Neural crest cell (in vitro differentiated cells): ENCODE measurements around the gene ERC2. TPM values are rescaled to one million over a fixed set of nuclear protein-coding genes. Genes with fewer than 3 reads are reported as not detected.

Source experiments
- DNase-seq: peaks from one replicate; pipeline ENCODE4 v3.0.0; 2021; ENCODE audit warnings: low read depth, mixed read lengths, low spot score
- H3K27ac Mint-ChIP-seq: one replicate; pipeline ENCODE4 v1.8.0; 2021; ENCODE audit warnings: mild to moderate bottlenecking, mixed read lengths; ENCODE audit not compliant: unreplicated experiment
- H3K27me3 Mint-ChIP-seq: 2 replicates; pipeline ENCODE4 v1.8.0; 2021; ENCODE audit warnings: low read depth, mild to moderate bottlenecking, mixed read lengths
- H3K36me3 Mint-ChIP-seq: 2 replicates; pipeline ENCODE4 v1.8.0; 2021; ENCODE audit warnings: low read depth, mild to moderate bottlenecking, mixed read lengths
- H3K4me1 Mint-ChIP-seq: 2 replicates; pipeline ENCODE4 v1.8.0; 2021; ENCODE audit warnings: mixed read lengths
- H3K4me3 Mint-ChIP-seq: one replicate; pipeline ENCODE4 v1.8.0; 2021; ENCODE audit warnings: mild to moderate bottlenecking, mixed read lengths
- H3K9me3 Mint-ChIP-seq: 2 replicates; pipeline ENCODE4 v1.8.0; 2021; ENCODE audit warnings: mixed read lengths
- total RNA-seq: library from RNA; stranded (reverse); gene quantifications from 2 replicates; pipeline ENCODE4 v1.2.1, GENCODE V29; 2021
- TF ChIP-seq, protein P1 (sequence below): fragments of 200-600 bp; sonication (generic); conservative IDR thresholded peaks from 2 replicates; pipeline ENCODE4 v1.5.0; 2021; ENCODE audit warnings: antibody characterized with exemption, mild to moderate bottlenecking

ERC2 gene
- total RNA-seq, 1 donor from 2014 or later: 13.5 TPM

GRCh38 chr3:55687526-55687925 lies 780.7 kb downstream of the ERC2 start:
- H3K4me3 Mint-ChIP-seq: no peak overlapping the region
- H3K9me3 Mint-ChIP-seq: no peaks in the 10 kb centered on the region
- TF ChIP-seq, protein P1, sequence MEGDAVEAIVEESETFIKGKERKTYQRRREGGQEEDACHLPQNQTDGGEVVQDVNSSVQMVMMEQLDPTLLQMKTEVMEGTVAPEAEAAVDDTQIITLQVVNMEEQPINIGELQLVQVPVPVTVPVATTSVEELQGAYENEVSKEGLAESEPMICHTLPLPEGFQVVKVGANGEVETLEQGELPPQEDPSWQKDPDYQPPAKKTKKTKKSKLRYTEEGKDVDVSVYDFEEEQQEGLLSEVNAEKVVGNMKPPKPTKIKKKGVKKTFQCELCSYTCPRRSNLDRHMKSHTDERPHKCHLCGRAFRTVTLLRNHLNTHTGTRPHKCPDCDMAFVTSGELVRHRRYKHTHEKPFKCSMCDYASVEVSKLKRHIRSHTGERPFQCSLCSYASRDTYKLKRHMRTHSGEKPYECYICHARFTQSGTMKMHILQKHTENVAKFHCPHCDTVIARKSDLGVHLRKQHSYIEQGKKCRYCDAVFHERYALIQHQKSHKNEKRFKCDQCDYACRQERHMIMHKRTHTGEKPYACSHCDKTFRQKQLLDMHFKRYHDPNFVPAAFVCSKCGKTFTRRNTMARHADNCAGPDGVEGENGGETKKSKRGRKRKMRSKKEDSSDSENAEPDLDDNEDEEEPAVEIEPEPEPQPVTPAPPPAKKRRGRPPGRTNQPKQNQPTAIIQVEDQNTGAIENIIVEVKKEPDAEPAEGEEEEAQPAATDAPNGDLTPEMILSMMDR: no peak
- H3K36me3 Mint-ChIP-seq: no peaks in the 10 kb centered on the region
- peaks cover 6% of the 10 kb centered on the region for H3K27me3 Mint-ChIP-seq
- H3K27ac Mint-ChIP-seq: no peak overlapping the region
- no peak for DNase-seq
- peaks cover 47% of the 10 kb centered on the region for H3K4me1 Mint-ChIP-seq

- TF ChIP-seq, protein P1: no peak
- DNase-seq: no peak
- Mint-ChIP-seq H3K27ac (peak overlapping the region; percentile 43), H3K4me3 (no peak overlapping the region), H3K9me3 (no peaks in the 10 kb centered on the region), H3K4me1 (peaks cover 42% of the 10 kb centered on the region), H3K27me3 (peaks cover 6% of the 10 kb centered on the region), H3K36me3 (no peaks in the 10 kb centered on the region)
Observed at GRCh38 chr3:55686426-55687254, 781.6 kb downstream of the ERC2 start.

GRCh38 chr3:55683666-55684270 lies 784.5 kb downstream of the ERC2 start:
- TF ChIP-seq, protein P1: no peak
- no peak for DNase-seq
- Mint-ChIP-seq H3K27ac (no peak overlapping the region), H3K4me1 (peaks cover 26% of the 10 kb centered on the region), H3K4me3 (no peak overlapping the region), H3K27me3 (no peaks in the 10 kb centered on the region), H3K36me3 (no peaks in the 10 kb centered on the region), H3K9me3 (peaks cover 4% of the 10 kb centered on the region)

DNA sequence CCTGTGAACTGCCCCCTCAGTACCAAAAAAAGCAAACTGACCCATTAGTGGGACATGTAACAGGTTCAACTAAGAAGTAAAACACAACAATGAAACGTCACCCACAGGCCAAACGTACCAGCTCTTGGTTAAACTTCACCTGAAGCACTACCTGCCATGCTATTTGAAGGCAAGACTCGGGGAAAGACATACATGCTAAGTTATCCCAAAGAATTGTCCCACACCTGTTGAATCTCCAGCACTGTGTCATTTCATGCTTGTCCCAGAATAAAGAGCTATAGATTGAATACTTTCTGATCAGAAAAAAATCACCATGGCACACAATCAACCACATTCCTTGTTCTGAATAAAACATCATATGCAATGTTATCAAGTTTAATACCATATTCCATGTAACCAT lies 785.8 kb downstream of the ERC2 start:
- Mint-ChIP-seq H3K4me3 (no peak overlapping the region), H3K4me1 (peaks cover 26% of the 10 kb centered on the region), H3K9me3 (peaks cover 4% of the 10 kb centered on the region), H3K27ac (no peak overlapping the region), H3K27me3 (no peaks in the 10 kb centered on the region), H3K36me3 (no peaks in the 10 kb centered on the region)
- TF ChIP-seq, protein P1: no peak
- no peak for DNase-seq

DNA sequence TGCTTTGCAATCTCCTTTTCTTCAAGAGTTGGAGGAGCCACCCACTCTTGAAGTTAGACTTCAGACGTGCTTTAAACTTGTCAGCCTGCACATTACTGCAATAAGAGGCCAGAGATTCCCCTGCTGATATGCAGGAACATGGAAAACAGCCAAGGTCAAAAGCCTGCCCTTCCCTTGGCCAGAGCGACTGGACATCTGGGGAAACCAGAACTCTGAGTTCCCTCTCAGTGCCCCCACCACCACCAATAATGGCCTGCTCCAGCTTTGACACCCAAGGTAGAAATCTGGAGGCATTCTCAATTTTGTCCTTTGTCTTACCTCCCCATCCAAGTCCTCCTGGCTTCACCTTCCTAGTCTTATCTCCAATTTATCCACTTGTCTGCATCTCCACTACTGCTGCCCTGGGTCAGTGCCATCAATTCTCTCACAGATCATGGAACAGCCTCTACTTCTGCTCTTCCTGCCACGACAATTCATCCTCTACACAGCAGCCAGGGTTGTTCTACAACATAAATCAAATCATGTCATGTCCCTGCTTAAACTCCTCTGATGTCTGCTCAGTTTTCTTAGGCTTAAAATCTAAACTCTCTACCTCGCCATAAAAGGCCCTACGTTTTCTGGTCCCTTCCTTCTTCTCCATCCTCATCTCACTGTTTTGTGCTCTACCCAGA lies 789.6 kb downstream of the ERC2 start:
- peaks cover 5% of the 10 kb centered on the region for H3K4me1 Mint-ChIP-seq
- no peak overlapping the region for H3K27ac Mint-ChIP-seq
- H3K9me3 Mint-ChIP-seq: peaks cover 4% of the 10 kb centered on the region

More for the DNA sequence above, 789.6 kb downstream of the ERC2 start:
- no peak overlapping the region for H3K4me3 Mint-ChIP-seq
- H3K36me3 Mint-ChIP-seq: no peaks in the 10 kb centered on the region
- TF ChIP-seq, protein P1: no peak
- no peak for DNase-seq
- no peaks in the 10 kb centered on the region for H3K27me3 Mint-ChIP-seq
